H9 (cell line): Measurements from ENCODE around the gene RBM42. TPM values are rescaled to one million over a fixed set of nuclear protein-coding genes. Genes with fewer than 3 reads are reported as not detected.

Experiments used
- DNase-seq: peaks from one replicate; pipeline ENCODE4 v3.0.0-alpha.2; 2017
- H2AFZ ChIP-seq: one replicate; pipeline ENCODE4 v1.6.1; 2013; ENCODE audit warnings: mild to moderate bottlenecking, low read length, control low read depth, moderate library complexity
- H2AK5ac ChIP-seq: 2 replicates; pipeline ENCODE4 v1.6.1; 2013; ENCODE audit warnings: low read length, control low read depth, mixed read lengths; ENCODE audit not compliant: insufficient read length
- H2BK120ac ChIP-seq: one replicate; pipeline ENCODE4 v1.6.1; 2013; ENCODE audit warnings: low read depth, mild to moderate bottlenecking, low read length, control low read depth, inconsistent platforms; ENCODE audit not compliant: poor library complexity, severe bottlenecking
- H2BK12ac ChIP-seq: 2 replicates; pipeline ENCODE4 v1.6.1; 2013; ENCODE audit warnings: low read length, control low read depth, mixed read lengths, low read depth; ENCODE audit not compliant: insufficient read length
- H2BK15ac ChIP-seq: 2 replicates; pipeline ENCODE4 v1.6.1; 2013; ENCODE audit warnings: low read depth, low read length, control low read depth
- H2BK20ac ChIP-seq: one replicate; pipeline ENCODE4 v1.6.1; 2013; ENCODE audit warnings: low read depth, mild to moderate bottlenecking, low read length, control low read depth, inconsistent platforms; ENCODE audit not compliant: poor library complexity, severe bottlenecking
- H2BK5ac ChIP-seq: 2 replicates; pipeline ENCODE4 v1.6.1; 2013; ENCODE audit warnings: low read length, control low read depth, mixed read lengths; ENCODE audit not compliant: insufficient read length
- H3K14ac ChIP-seq: 2 replicates; pipeline ENCODE4 v1.6.1; 2013; ENCODE audit warnings: low read length, control low read depth; ENCODE audit not compliant: insufficient read depth
- H3K18ac ChIP-seq: 2 replicates; pipeline ENCODE4 v1.6.1; 2013; ENCODE audit warnings: low read depth, mild to moderate bottlenecking, mixed read lengths, low read length, control low read depth; ENCODE audit not compliant: insufficient read length
- H3K23ac ChIP-seq: 2 replicates; pipeline ENCODE4 v1.6.1; 2013; ENCODE audit warnings: low read length, control low read depth, mixed read lengths, low read depth; ENCODE audit not compliant: insufficient read length
- H3K23me2 ChIP-seq: 2 replicates; pipeline ENCODE4 v1.6.1; 2013; ENCODE audit warnings: low read depth, mild to moderate bottlenecking, mixed read lengths, low read length, control low read depth; ENCODE audit not compliant: insufficient read length, poor library complexity, severe bottlenecking
- H3K27ac ChIP-seq: 2 replicates; pipeline ENCODE4 v1.5.1; 2013; ENCODE audit warnings: low read length, control low read depth, mixed read lengths, low read depth; ENCODE audit not compliant: insufficient read length
- H3K27me3 ChIP-seq: 2 replicates; pipeline ENCODE4 v1.6.1; 2013; ENCODE audit warnings: low read length, control low read depth, inconsistent platforms; ENCODE audit not compliant: insufficient read depth
- H3K4ac ChIP-seq: 2 replicates; pipeline ENCODE4 v1.6.1; 2013; ENCODE audit warnings: low read depth, mild to moderate bottlenecking, control low read depth, inconsistent platforms, low read length, moderate library complexity
- H3K4me1 ChIP-seq: 2 replicates; pipeline ENCODE4 v1.6.1; 2013; ENCODE audit warnings: low read length, control low read depth, inconsistent platforms; ENCODE audit not compliant: insufficient read depth
- H3K4me2 ChIP-seq: 2 replicates; pipeline ENCODE4 v1.6.1; 2013; ENCODE audit warnings: low read length, control low read depth, mixed read lengths; ENCODE audit not compliant: insufficient read length, insufficient read depth
- H3K56ac ChIP-seq: 2 replicates; pipeline ENCODE4 v1.6.1; 2013; ENCODE audit warnings: low read depth, mild to moderate bottlenecking, mixed read lengths, low read length, control low read depth; ENCODE audit not compliant: insufficient read length
- H3K79me1 ChIP-seq: 2 replicates; pipeline ENCODE4 v1.6.1; 2013; ENCODE audit warnings: low read depth, mild to moderate bottlenecking, moderate library complexity, low read length, control low read depth, inconsistent platforms; ENCODE audit not compliant: insufficient read depth, poor library complexity, severe bottlenecking
- H3K79me2 ChIP-seq: 2 replicates; pipeline ENCODE4 v1.6.1; 2013; ENCODE audit warnings: low read length, control low read depth, inconsistent platforms; ENCODE audit not compliant: insufficient read depth
- H3K9ac ChIP-seq: 2 replicates; pipeline ENCODE4 v1.6.1; 2013; ENCODE audit warnings: low read length, control low read depth, mixed read lengths; ENCODE audit not compliant: insufficient read length; ENCODE audit errors: extremely low read depth
- H3K9me3 ChIP-seq: one replicate; pipeline ENCODE4 v1.6.1; 2013; ENCODE audit warnings: low read depth, low read length, inconsistent platforms; ENCODE audit not compliant: control insufficient read depth
- H3T11ph ChIP-seq: one replicate; pipeline ENCODE4 v1.6.1; 2013; ENCODE audit warnings: mild to moderate bottlenecking, low read length, control low read depth, inconsistent platforms
- H4K20me1 ChIP-seq: one replicate; pipeline ENCODE4 v1.6.1; 2013; ENCODE audit not compliant: control insufficient read depth, insufficient read length, insufficient read depth
- H4K5ac ChIP-seq: 2 replicates; pipeline ENCODE4 v1.6.1; 2013; ENCODE audit warnings: low read depth, mild to moderate bottlenecking, mixed read lengths, low read length, control low read depth; ENCODE audit not compliant: insufficient read length
- H4K8ac ChIP-seq: replicated peaks from 2 replicates; pipeline ENCODE4 v1.6.1; 2013; ENCODE audit warnings: low read length, control low read depth, mixed read lengths, low read depth; ENCODE audit not compliant: insufficient read length
- H4K91ac ChIP-seq: 2 replicates; pipeline ENCODE4 v1.6.1; 2013; ENCODE audit warnings: low read depth, mild to moderate bottlenecking, moderate library complexity, mixed read lengths, low read length, control low read depth; ENCODE audit not compliant: insufficient read length
- H3K27ac Mint-ChIP-seq, 3 experiments: 2 replicates in 2 of 3; 3 replicates in 1 of 3; pipeline ENCODE4 v1.8.0; 2020 to 2021; ENCODE audit warnings: mixed read lengths in 3 of 3, mild to moderate bottlenecking in 1 of 3, moderate library complexity in 1 of 3
- H3K27me3 Mint-ChIP-seq: 2 replicates; pipeline ENCODE4 v1.8.0; 2021; ENCODE audit warnings: low read depth, mild to moderate bottlenecking, moderate library complexity, mixed read lengths
- H3K36me3 Mint-ChIP-seq, 3 experiments: 2 replicates in 2 of 3; 3 replicates in 1 of 3; pipeline ENCODE4 v1.8.0; 2020 to 2021; ENCODE audit warnings: low read depth in 3 of 3, mixed read lengths in 3 of 3; ENCODE audit not compliant: insufficient read depth in 1 of 3
- H3K4me1 Mint-ChIP-seq, 2 experiments: 2 replicates each; pipeline ENCODE4 v1.8.0; 2020; ENCODE audit warnings: mixed read lengths in 2 of 2
- H3K4me3 Mint-ChIP-seq, 2 experiments: 2 replicates in 1 of 2; 3 replicates in 1 of 2; pipeline ENCODE4 v1.8.0; 2020 to 2021; ENCODE audit warnings: mild to moderate bottlenecking in 2 of 2, mixed read lengths in 2 of 2, moderate library complexity in 1 of 2
- H3K9me3 Mint-ChIP-seq, 2 experiments: 2 replicates in 1 of 2; 3 replicates in 1 of 2; pipeline ENCODE4 v1.8.0; 2020; ENCODE audit warnings: mild to moderate bottlenecking in 2 of 2, mixed read lengths in 2 of 2, moderate library complexity in 1 of 2
- CTCF ChIP-seq: fragments of 200-600 bp; sonication (generic); conservative IDR thresholded peaks from 3 replicates; pipeline ENCODE4 v1.8.0; 2021; ENCODE audit warnings: antibody characterized with exemption, mild to moderate bottlenecking
- WGBS: extraction: QIAGEN DNeasy Blood & Tissue Kit; methylation state at CpG from one replicate; pipeline ENCODE4 v1.1.7; 2013; ENCODE audit warnings: missing lambda C conversion rate, low lambda C conversion rate, mixed read lengths; ENCODE audit not compliant: insufficient read length; ENCODE audit errors: extremely low coverage; 5-methylcytosine and 5-hydroxymethylcytosine counted together
- long read RNA-seq: library from polyadenylated mRNA; unstranded; transcript quantifications from one replicate; pipeline ENCODE4 v2.0.0, GENCODE V29; 2020
- total RNA-seq: library from RNA; stranded (reverse); gene quantifications from 2 replicates; pipeline ENCODE4 v1.2.1, GENCODE V29; 2021

Gene RBM42
- total RNA-seq: 83.3 and 85.8 TPM in 2 replicates
- long read RNA-seq, transcript RBM42-201 (10 exons, 1,680 nt): major isoform, 244 of 538 reads
- long read RNA-seq, partial matches to known transcripts: 32 of 538 reads
- long read RNA-seq, other reads (novel, unspliced or antisense): 254 of 538 reads

DNA sequence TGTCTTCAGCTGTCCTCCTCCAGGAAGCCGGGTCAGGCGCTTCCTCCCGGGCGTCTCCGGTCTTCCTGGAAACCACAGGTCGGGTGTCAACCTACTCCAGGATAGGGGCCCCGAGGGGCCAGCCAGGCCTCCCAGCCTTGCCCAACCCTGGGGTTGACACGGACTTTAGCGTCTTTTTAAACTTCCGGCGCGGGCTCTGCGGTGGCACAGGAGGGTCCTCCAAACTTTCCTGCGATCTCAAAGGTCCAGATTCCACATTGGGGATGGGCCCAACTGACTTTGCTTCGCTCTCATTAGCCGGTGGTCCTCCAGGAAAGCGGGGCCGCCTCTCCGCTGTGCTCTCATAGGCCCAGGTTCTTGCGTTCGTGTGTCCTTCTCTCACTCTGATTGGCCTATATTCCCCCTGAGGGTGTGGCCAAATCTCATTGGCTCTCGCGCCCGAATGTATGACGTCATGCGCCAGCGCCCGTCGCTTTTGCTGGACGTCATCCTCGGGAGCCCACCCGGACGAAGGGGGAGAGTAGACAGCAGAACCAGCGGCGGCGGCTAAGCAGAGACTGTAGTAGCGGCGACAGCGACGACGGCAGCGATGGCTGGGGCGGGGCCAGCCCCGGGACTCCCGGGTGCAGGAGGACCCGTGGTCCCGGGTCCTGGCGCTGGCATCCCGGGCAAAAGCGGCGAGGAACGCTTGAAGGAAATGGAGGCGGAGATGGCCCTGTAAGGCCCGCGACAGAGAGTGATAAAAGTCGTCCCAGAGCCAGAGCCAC lies at the start of gene RBM42:
Gene RBM42 (plus strand): TSS at position 472 of the 767 bp plus-strand sequence. CDS start 118 bp downstream, at position 590.
- H2BK5ac ChIP-seq: no peak within 1 kb of the TSS
- no peak within 1 kb of the TSS for H2AK5ac ChIP-seq
- H3K27me3 ChIP-seq: no peaks in the 10 kb centered on the region
- H3K4me1 Mint-ChIP-seq: peaks cover 5 to 8% of the 10 kb centered on the region in 2 experiments
- no peak within 1 kb of the TSS for H3K23ac ChIP-seq
- no peaks in the 10 kb centered on the region for H4K20me1 ChIP-seq
- H3K27me3 Mint-ChIP-seq: peaks cover 2% of the 10 kb centered on the region; the same call in 1 of the 2 replicates
- no peak within 1 kb of the TSS for H3K56ac ChIP-seq
- TF ChIP-seq CTCF: no peak
- H3K79me2 ChIP-seq: no peaks in the 10 kb centered on the region; the same call in 1 of the 2 replicates
- H2BK12ac ChIP-seq: no peak within 1 kb of the TSS
- no peak within 1 kb of the TSS for H2BK15ac ChIP-seq
- H3K36me3 Mint-ChIP-seq: peaks cover 21 to 35% (median 32%) of the 10 kb centered on the region in 3 experiments
- H4K91ac ChIP-seq: no peak within 1 kb of the TSS
- H3K4me3 Mint-ChIP-seq: peak within 1 kb of the TSS; percentile 96
- H3K9me3 Mint-ChIP-seq: no peaks in the 10 kb centered on the region
- H3K18ac ChIP-seq: no peak within 1 kb of the TSS
- peak within 1 kb of the TSS; percentile 77 for H3K9ac ChIP-seq
- no peak within 1 kb of the TSS for H2BK120ac ChIP-seq
- H3K27ac ChIP-seq: no peak within 1 kb of the TSS
- peak within 1 kb of the TSS; percentile 99 for H3K4me2 ChIP-seq
- H2AFZ ChIP-seq: no peak within 1 kb of the TSS
- H4K8ac ChIP-seq: no peak within 1 kb of the TSS
- H2BK20ac ChIP-seq: no peak within 1 kb of the TSS
- H3K27ac Mint-ChIP-seq: peak within 1 kb of the TSS; percentile 81 to 98 (median 94); a peak in 6 of 7 replicates
- no peak within 1 kb of the TSS for H3K4ac ChIP-seq
- no peak within 1 kb of the TSS for H4K5ac ChIP-seq
- WGBS: no CpG with 5 or more reads among the region's 56 CpGs
- H3K79me1 ChIP-seq: no peaks in the 10 kb centered on the region
- H3T11ph ChIP-seq: no peak within 1 kb of the TSS
- H3K9me3 ChIP-seq: no peaks in the 10 kb centered on the region
- H3K14ac ChIP-seq: no peak within 1 kb of the TSS; the same call in 1 of the 2 replicates
- peaks cover 3% of the 10 kb centered on the region for H3K23me2 ChIP-seq
- peak; percentile 99 for DNase-seq
- peaks cover 2% of the 10 kb centered on the region; the same call in 1 of the 2 replicates for H3K4me1 ChIP-seq
